OCI-LY3 (cell line): ENCODE results near the gene MGME1.

Experiments used
- H2AFZ ChIP-seq: fragments of 200-600, 300-600 bp; shearing (Covaris generic); 2 replicates; pipeline ENCODE4 v1.6.0; 2014; ENCODE audit warnings: antibody characterized with exemption, low read depth, low read length
- H3K27ac ChIP-seq: fragments of 200-600, 300-600 bp; sonication (generic); 2 replicates; pipeline ENCODE4 v1.5.1; 2014; ENCODE audit warnings: mild to moderate bottlenecking, low read length, moderate library complexity, mixed read lengths
- H3K27me3 ChIP-seq: fragments of 200-600, 300-600 bp; sonication (generic); 2 replicates; pipeline ENCODE4 v1.6.1; 2014; ENCODE audit warnings: low read depth, low read length, mixed read lengths
- H3K36me3 ChIP-seq: fragments of 200-600, 300-600 bp; sonication (generic); replicated peaks from 2 replicates; pipeline ENCODE3; 2014; ENCODE audit warnings: low read depth, low read length, mixed read lengths
- H3K4me1 ChIP-seq: fragments of 300-600, 200-600 bp; sonication (generic); 2 replicates; pipeline ENCODE4 v1.6.1; 2014; ENCODE audit warnings: low read length, mixed read lengths
- H3K4me2 ChIP-seq: fragments of 200-600, 300-600 bp; sonication (generic); 2 replicates; pipeline ENCODE4 v1.6.1; 2014; ENCODE audit warnings: low read length, mixed read lengths
- H3K4me3 ChIP-seq: fragments of 300-600, 200-600 bp; sonication (generic); 2 replicates; pipeline ENCODE4 v1.5.1; 2014; ENCODE audit warnings: antibody characterized with exemption, mild to moderate bottlenecking, low read length, moderate library complexity
- H3K79me2 ChIP-seq: fragments of 300-600, 200-600 bp; shearing (Covaris generic); 2 replicates; pipeline ENCODE4 v1.6.1; 2014; ENCODE audit warnings: mild to moderate bottlenecking, low read length, mixed read lengths
- H3K9ac ChIP-seq: fragments of 300-600, 200-600 bp; shearing (Covaris generic); 2 replicates; pipeline ENCODE4 v1.6.0; 2014; ENCODE audit warnings: mild to moderate bottlenecking, low read length, moderate library complexity
- H3K9me3 ChIP-seq: fragments of 200-600, 300-600 bp; shearing (Covaris generic); 2 replicates; pipeline ENCODE4 v1.6.1; 2014; ENCODE audit warnings: low read length, mixed read lengths; ENCODE audit not compliant: insufficient read depth
- H4K20me1 ChIP-seq: fragments of 200-600, 300-600 bp; sonication (generic); 2 replicates; pipeline ENCODE4 v1.6.1; 2016; ENCODE audit warnings: low read length, mixed read lengths; ENCODE audit not compliant: insufficient read depth
- CTCF ChIP-seq: fragments of 200-600, 300-600 bp; sonication (generic); IDR thresholded peaks from 2 replicates; pipeline ENCODE4 v1.5.1; 2014; ENCODE audit warnings: antibody characterized with exemption, low read length, low read depth
- EZH2phosphoT487 ChIP-seq: fragments of 200-600 bp; shearing (Covaris generic); IDR thresholded peaks from 2 replicates; pipeline ENCODE4 v1.6.1; 2018; ENCODE audit warnings: antibody characterized with exemption, mixed run types, low read depth

The MGME1 gene

GRCh38 chr20:18039063-18039462, 70.2 kb downstream of the MGME1 start:
- TF ChIP-seq EZH2phosphoT487 (no peak), CTCF (no peak)

More at GRCh38 chr20:18039063-18039462, 70.2 kb downstream of the MGME1 start:
- Histone ChIP-seq H3K36me3 (no peaks in the 10 kb centered on the region), H3K9ac (no peak overlapping the region), H2AFZ (no peak overlapping the region), H3K4me3 (no peak overlapping the region), H3K79me2 (no peaks in the 10 kb centered on the region), H3K27ac (no peak overlapping the region), H3K9me3 (no peaks in the 10 kb centered on the region), H3K4me2 (no peak overlapping the region), H3K27me3 (peaks cover 15% of the 10 kb centered on the region), H4K20me1 (no peaks in the 10 kb centered on the region), H3K4me1 (no peaks in the 10 kb centered on the region)
